Liver (tissue), 9 donors: Measurements from ENCODE around the gene CSNK2A2. TPM values are rescaled to one million over a fixed set of nuclear protein-coding genes. Genes with fewer than 3 reads are reported as not detected.

Experiments
- DNase-seq: peaks from one replicate; pipeline ENCODE4 v3.0.0-alpha.2; 2017; ENCODE audit warnings: low spot score
- H3K27ac ChIP-seq, 2 donors: one replicate each; pipeline ENCODE4 v1.7.0; 2013; ENCODE audit warnings: inconsistent platforms in 2 of 2, low read length in 2 of 2, control low read depth in 1 of 2, low read depth in 1 of 2, mild to moderate bottlenecking in 1 of 2
- H3K27me3 ChIP-seq, 4 donors: one replicate each; pipeline versions ENCODE4 v1.6.1 to v1.7.0; 2013; ENCODE audit warnings: low read length in 3 of 4, inconsistent platforms in 1 of 4, mild to moderate bottlenecking in 1 of 4, moderate library complexity in 1 of 4; ENCODE audit not compliant: control insufficient read depth in 4 of 4, insufficient read depth in 4 of 4
- H3K36me3 ChIP-seq, 4 donors: one replicate each; pipeline versions ENCODE4 v1.6.1 to v1.7.0; 2013; ENCODE audit warnings: low read length in 3 of 4, mild to moderate bottlenecking in 3 of 4, low read depth in 1 of 4, moderate library complexity in 1 of 4; ENCODE audit not compliant: control insufficient read depth in 4 of 4, insufficient read depth in 3 of 4
- H3K4me1 ChIP-seq, 4 donors: one replicate each; pipeline versions ENCODE4 v1.6.1 to v1.7.0; 2013; ENCODE audit warnings: low read length in 3 of 4, mild to moderate bottlenecking in 3 of 4, moderate library complexity in 1 of 4; ENCODE audit not compliant: control insufficient read depth in 4 of 4, insufficient read depth in 4 of 4
- H3K4me3 ChIP-seq, 3 donors: one replicate each; pipeline versions ENCODE4 v1.6.1 to v1.7.0; 2013; ENCODE audit warnings: low read length in 3 of 3, control low read depth in 1 of 3, low read depth in 1 of 3, mild to moderate bottlenecking in 1 of 3
- H3K9ac ChIP-seq, 2 donors: one replicate each; pipeline ENCODE4 v1.7.0; 2013; ENCODE audit warnings: low read length in 2 of 2, mild to moderate bottlenecking in 2 of 2, moderate library complexity in 2 of 2, control low read depth in 1 of 2, low read depth in 1 of 2
- H3K9me3 ChIP-seq, 4 donors: one replicate each; pipeline versions ENCODE4 v1.6.1 to v1.7.0; 2013; ENCODE audit warnings: low read length in 3 of 4; ENCODE audit not compliant: control insufficient read depth in 4 of 4
- ATF3 ChIP-seq: IDR thresholded peaks from 2 replicates; pipeline ENCODE4 v1.6.1; 2016; ENCODE audit warnings: antibody characterized with exemption
- CTCF ChIP-seq: fragments of 150-350 bp; IDR thresholded peaks from 2 replicates; pipeline ENCODE4 v1.5.1; 2017; ENCODE audit warnings: improper control_type of control experiment, low read depth, low read length; ENCODE audit not compliant: missing input control
- FOXA1 ChIP-seq: IDR thresholded peaks from 2 replicates; pipeline ENCODE4 v1.6.1; 2016; ENCODE audit warnings: antibody characterized with exemption
- FOXA2 ChIP-seq: IDR thresholded peaks from 2 replicates; pipeline ENCODE4 v1.6.1; 2016; ENCODE audit warnings: antibody characterized with exemption
- GABPA ChIP-seq, 2 donors: IDR thresholded peaks in 1 of 2; conservative IDR thresholded peaks in 1 of 2; 2 replicates each; pipeline ENCODE4 v1.6.1; 2016; ENCODE audit warnings: antibody characterized with exemption in 2 of 2, mild to moderate bottlenecking in 1 of 2, moderate library complexity in 1 of 2
- HNF4A ChIP-seq, 2 donors: conservative IDR thresholded peaks; 2 replicates each; pipeline ENCODE4 v1.6.1; 2016; ENCODE audit warnings: antibody characterized with exemption in 2 of 2, mild to moderate bottlenecking in 2 of 2
- HNF4G ChIP-seq: IDR thresholded peaks from 2 replicates; pipeline ENCODE4 v1.6.1; 2016; ENCODE audit warnings: antibody characterized with exemption
- JUND ChIP-seq, 2 donors: IDR thresholded peaks; 2 replicates each; pipeline ENCODE4 v1.6.1; 2016; ENCODE audit warnings: antibody characterized with exemption in 2 of 2
- NR2F2 ChIP-seq: IDR thresholded peaks from 2 replicates; pipeline ENCODE4 v1.6.1; 2016; ENCODE audit warnings: antibody characterized with exemption
- RAD21 ChIP-seq, 2 donors: IDR thresholded peaks; 2 replicates each; pipeline ENCODE4 v1.6.1; 2016; ENCODE audit warnings: antibody characterized with exemption in 2 of 2, mild to moderate bottlenecking in 2 of 2
- RXRA ChIP-seq, 2 donors: IDR thresholded peaks; 2 replicates each; pipeline ENCODE4 v1.6.1; 2017 to 2018; ENCODE audit warnings: antibody characterized with exemption in 2 of 2, mild to moderate bottlenecking in 1 of 2
- SP1 ChIP-seq: IDR thresholded peaks from 2 replicates; pipeline ENCODE4 v1.6.1; 2018; ENCODE audit warnings: antibody characterized with exemption, mild to moderate bottlenecking
- YY1 ChIP-seq: IDR thresholded peaks from 2 replicates; pipeline ENCODE4 v1.6.1; 2016; ENCODE audit warnings: antibody characterized with exemption, mild to moderate bottlenecking
- ZBTB33 ChIP-seq: IDR thresholded peaks from 2 replicates; pipeline ENCODE4 v1.6.1; 2016; ENCODE audit warnings: antibody characterized with exemption
- WGBS: extraction: QIAGEN DNeasy Blood & Tissue Kit; methylation state at CpG from one replicate; pipeline ENCODE4 v1.1.7; 2013; 5-methylcytosine and 5-hydroxymethylcytosine counted together
- polyA plus RNA-seq, 2 donors: library from polyadenylated mRNA; stranded (reverse) in 1 of 2; unstranded in 1 of 2; fragments of 200-250 nt in 1 of 2; fragments of >200 nt in 1 of 2; fragmentation: Nextera tagmentation in 1 of 2; extraction: Ambion mirVana in 1 of 2; gene quantifications; one replicate each; pipeline versions ENCODE4 v1.2.1 to v1.2.3, GENCODE V29; 2013 to 2015
- total RNA-seq, 2 donors: library from RNA; depleted of rRNA; stranded (reverse); fragments of >200 nt; gene quantifications; one replicate each; pipeline ENCODE4 v1.2.3, GENCODE V29; 2014
- TF ChIP-seq, protein P1 (sequence below): IDR thresholded peaks from 2 replicates; pipeline ENCODE4 v1.6.1; 2016; ENCODE audit warnings: antibody characterized with exemption
- TF ChIP-seq, protein P2 (sequence below): IDR thresholded peaks from 2 replicates; pipeline ENCODE4 v1.6.1; 2016; ENCODE audit warnings: antibody characterized with exemption, mild to moderate bottlenecking
- donor health status: healthy.
- donor health status: healthy.
- donor health status: healthy.
- donor health status: healthy.
- donor health status: healthy.

The CSNK2A2 gene
- total and polyA plus RNA-seq, 4 donors: 9.4 to 21.0 (median 14.7) TPM

DNA sequence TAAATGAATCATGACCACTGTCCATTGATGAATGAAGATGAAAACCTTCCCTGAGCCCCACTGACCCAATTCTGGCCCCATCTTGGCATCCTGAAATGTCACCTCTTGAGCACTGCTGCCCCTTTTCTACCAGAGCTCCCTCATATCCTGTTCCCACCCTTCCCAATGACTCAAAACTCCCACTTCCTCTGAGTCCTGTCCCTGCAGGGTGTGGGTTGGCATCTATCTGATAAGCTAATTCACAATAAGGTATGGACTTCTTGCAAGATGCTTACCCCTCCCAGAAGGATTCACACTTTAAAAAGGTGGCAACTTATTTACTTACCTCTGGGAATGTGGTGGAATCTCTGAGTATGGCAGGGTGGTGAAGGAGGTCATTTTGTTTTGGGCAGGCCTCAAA lies 13.3 kb upstream of the CSNK2A2 start:
- no peak overlapping the region for H3K4me3 ChIP-seq
- no peak for DNase-seq
- peaks cover 0 to 6% (median 4%) of the 10 kb centered on the region in 4 donors for H3K4me1 ChIP-seq
- H3K36me3 ChIP-seq: no peaks in the 10 kb centered on the region
- H3K27ac ChIP-seq: no peak overlapping the region
- no peak overlapping the region for H3K9ac ChIP-seq
- H3K9me3 ChIP-seq: no peaks in the 10 kb centered on the region
- no peaks in the 10 kb centered on the region for H3K27me3 ChIP-seq
- TF ChIP-seq ZBTB33 (no peak), FOXA1 (no peak), FOXA2 (no peak), HNF4G (no peak)
- TF ChIP-seq, protein P1, sequence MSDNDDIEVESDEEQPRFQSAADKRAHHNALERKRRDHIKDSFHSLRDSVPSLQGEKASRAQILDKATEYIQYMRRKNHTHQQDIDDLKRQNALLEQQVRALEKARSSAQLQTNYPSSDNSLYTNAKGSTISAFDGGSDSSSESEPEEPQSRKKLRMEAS: no peak

GRCh38 chr16:58205276-58206036 lies 7.5 kb upstream of the CSNK2A2 start:
- no peak for DNase-seq
- TF ChIP-seq, protein P2, sequence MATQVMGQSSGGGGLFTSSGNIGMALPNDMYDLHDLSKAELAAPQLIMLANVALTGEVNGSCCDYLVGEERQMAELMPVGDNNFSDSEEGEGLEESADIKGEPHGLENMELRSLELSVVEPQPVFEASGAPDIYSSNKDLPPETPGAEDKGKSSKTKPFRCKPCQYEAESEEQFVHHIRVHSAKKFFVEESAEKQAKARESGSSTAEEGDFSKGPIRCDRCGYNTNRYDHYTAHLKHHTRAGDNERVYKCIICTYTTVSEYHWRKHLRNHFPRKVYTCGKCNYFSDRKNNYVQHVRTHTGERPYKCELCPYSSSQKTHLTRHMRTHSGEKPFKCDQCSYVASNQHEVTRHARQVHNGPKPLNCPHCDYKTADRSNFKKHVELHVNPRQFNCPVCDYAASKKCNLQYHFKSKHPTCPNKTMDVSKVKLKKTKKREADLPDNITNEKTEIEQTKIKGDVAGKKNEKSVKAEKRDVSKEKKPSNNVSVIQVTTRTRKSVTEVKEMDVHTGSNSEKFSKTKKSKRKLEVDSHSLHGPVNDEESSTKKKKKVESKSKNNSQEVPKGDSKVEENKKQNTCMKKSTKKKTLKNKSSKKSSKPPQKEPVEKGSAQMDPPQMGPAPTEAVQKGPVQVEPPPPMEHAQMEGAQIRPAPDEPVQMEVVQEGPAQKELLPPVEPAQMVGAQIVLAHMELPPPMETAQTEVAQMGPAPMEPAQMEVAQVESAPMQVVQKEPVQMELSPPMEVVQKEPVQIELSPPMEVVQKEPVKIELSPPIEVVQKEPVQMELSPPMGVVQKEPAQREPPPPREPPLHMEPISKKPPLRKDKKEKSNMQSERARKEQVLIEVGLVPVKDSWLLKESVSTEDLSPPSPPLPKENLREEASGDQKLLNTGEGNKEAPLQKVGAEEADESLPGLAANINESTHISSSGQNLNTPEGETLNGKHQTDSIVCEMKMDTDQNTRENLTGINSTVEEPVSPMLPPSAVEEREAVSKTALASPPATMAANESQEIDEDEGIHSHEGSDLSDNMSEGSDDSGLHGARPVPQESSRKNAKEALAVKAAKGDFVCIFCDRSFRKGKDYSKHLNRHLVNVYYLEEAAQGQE: no peak
- Histone ChIP-seq H3K9ac (no peak overlapping the region), H3K4me3 (no peak overlapping the region), H3K36me3 (no peaks in the 10 kb centered on the region), H3K9me3 (no peaks in the 10 kb centered on the region), H3K4me1 (no peaks in the 10 kb centered on the region), H3K27ac (no peak overlapping the region), H3K27me3 (no peaks in the 10 kb centered on the region)
- 84% methylated on average over 10 of the region's 10 CpGs for WGBS

- Histone ChIP-seq H3K9ac (no peak overlapping the region), H3K4me1 (peaks cover 3 to 13% (median 8%) of the 10 kb centered on the region in 4 donors), H3K36me3 (peaks cover 0 to under 1% (median 0%) of the 10 kb centered on the region in 4 donors), H3K27ac (no peak overlapping the region), H3K27me3 (no peaks in the 10 kb centered on the region), H3K9me3 (no peaks in the 10 kb centered on the region), H3K4me3 (no peak overlapping the region)
- no peak for DNase-seq
- 71% methylated on average over 5 of the region's 5 CpGs for WGBS
- TF ChIP-seq HNF4G (no peak), GABPA (IDR thresholded peaks at IDR 0.05 in 1 of 2, conservative IDR thresholded peaks at IDR 0.05 in 1 of 2) (no peak), HNF4A (conservative IDR thresholded peaks at IDR 0.05) (no peak), FOXA2 (no peak), YY1 (no peak), ZBTB33 (no peak), RAD21 (IDR thresholded peaks at IDR 0.05) (no peak), ATF3 (no peak), CTCF (no peak), RXRA (IDR thresholded peaks at IDR 0.05) (no peak), JUND (IDR thresholded peaks at IDR 0.05) (no peak), SP1 (no peak), NR2F2 (no peak)
- TF ChIP-seq, protein P1: no peak
Observed at GRCh38 chr16:58201163-58201562, 3.3 kb upstream of the CSNK2A2 start.
